Measurements from ENCODE around the gene PDSS2.

DNA sequence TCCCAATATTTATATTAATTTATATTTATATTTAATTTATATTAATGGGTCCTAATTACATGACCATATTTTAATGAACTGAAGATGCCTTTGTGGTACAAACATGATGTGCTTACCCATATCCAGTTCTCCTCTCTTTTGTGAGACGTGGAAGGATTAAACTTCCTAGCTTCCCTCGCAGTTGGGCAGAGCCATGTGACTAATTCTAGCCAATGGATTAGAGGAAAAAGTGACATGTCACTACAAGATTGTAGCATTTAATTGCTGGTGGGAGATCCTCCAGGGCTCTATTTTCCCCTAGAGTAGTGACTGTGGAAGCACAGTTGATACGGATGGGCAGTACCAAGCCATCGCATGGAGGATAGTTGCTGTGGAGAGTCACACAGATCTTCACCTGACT is 25.8 kb upstream of the PDSS2 start:
- TF ChIP-seq EZH2 (IDR thresholded peaks at IDR 0.05; ENCODE audit: borderline replicate concordance, insufficient read depth, low read length, poor library complexity, severe bottlenecking): no peak
- TF ChIP-seq POLR2AphosphoS5 (IDR thresholded peaks at IDR 0.05): no peak
- TF ChIP-seq, protein P1, sequence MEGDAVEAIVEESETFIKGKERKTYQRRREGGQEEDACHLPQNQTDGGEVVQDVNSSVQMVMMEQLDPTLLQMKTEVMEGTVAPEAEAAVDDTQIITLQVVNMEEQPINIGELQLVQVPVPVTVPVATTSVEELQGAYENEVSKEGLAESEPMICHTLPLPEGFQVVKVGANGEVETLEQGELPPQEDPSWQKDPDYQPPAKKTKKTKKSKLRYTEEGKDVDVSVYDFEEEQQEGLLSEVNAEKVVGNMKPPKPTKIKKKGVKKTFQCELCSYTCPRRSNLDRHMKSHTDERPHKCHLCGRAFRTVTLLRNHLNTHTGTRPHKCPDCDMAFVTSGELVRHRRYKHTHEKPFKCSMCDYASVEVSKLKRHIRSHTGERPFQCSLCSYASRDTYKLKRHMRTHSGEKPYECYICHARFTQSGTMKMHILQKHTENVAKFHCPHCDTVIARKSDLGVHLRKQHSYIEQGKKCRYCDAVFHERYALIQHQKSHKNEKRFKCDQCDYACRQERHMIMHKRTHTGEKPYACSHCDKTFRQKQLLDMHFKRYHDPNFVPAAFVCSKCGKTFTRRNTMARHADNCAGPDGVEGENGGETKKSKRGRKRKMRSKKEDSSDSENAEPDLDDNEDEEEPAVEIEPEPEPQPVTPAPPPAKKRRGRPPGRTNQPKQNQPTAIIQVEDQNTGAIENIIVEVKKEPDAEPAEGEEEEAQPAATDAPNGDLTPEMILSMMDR (IDR thresholded peaks at IDR 0.05; ENCODE audit: poor library complexity, severe bottlenecking): no peak
- TF ChIP-seq, protein P2, sequence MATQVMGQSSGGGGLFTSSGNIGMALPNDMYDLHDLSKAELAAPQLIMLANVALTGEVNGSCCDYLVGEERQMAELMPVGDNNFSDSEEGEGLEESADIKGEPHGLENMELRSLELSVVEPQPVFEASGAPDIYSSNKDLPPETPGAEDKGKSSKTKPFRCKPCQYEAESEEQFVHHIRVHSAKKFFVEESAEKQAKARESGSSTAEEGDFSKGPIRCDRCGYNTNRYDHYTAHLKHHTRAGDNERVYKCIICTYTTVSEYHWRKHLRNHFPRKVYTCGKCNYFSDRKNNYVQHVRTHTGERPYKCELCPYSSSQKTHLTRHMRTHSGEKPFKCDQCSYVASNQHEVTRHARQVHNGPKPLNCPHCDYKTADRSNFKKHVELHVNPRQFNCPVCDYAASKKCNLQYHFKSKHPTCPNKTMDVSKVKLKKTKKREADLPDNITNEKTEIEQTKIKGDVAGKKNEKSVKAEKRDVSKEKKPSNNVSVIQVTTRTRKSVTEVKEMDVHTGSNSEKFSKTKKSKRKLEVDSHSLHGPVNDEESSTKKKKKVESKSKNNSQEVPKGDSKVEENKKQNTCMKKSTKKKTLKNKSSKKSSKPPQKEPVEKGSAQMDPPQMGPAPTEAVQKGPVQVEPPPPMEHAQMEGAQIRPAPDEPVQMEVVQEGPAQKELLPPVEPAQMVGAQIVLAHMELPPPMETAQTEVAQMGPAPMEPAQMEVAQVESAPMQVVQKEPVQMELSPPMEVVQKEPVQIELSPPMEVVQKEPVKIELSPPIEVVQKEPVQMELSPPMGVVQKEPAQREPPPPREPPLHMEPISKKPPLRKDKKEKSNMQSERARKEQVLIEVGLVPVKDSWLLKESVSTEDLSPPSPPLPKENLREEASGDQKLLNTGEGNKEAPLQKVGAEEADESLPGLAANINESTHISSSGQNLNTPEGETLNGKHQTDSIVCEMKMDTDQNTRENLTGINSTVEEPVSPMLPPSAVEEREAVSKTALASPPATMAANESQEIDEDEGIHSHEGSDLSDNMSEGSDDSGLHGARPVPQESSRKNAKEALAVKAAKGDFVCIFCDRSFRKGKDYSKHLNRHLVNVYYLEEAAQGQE (IDR thresholded peaks at IDR 0.05; ENCODE audit: borderline replicate concordance): no peak
- no peak for TF ChIP-seq SMC3 (conservative IDR thresholded peaks at IDR 0.05; ENCODE audit: poor library complexity)
- no peak for TF ChIP-seq EP300 (conservative IDR thresholded peaks at IDR 0.05; ENCODE audit: poor library complexity, severe bottlenecking)
